Tibial artery (tissue), 4 donors: Measurements from ENCODE around the gene NEDD8.

Experiments used
- DNase-seq, 2 donors: peaks; one replicate each; pipeline ENCODE4 v3.0.0-alpha.2; 2019
- H3K27ac ChIP-seq, 2 donors: fragments of 200-600 bp; sonication (generic) in 1 of 2; 1 replicate in 1 of 2; 2 replicates in 1 of 2; pipeline ENCODE4 v1.5.1; 2018 to 2019; ENCODE audit warnings: mild to moderate bottlenecking in 1 of 2
- H3K27me3 ChIP-seq, 2 donors: fragments of 200-600 bp; sonication (generic) in 1 of 2; one replicate each; pipeline versions ENCODE4 v1.5.1 to v1.6.0; 2016 to 2019
- H3K36me3 ChIP-seq, 3 donors: fragments of 200-600 bp; sonication (generic) in 2 of 3; one replicate each; pipeline ENCODE4 v1.5.1; 2016 to 2019; ENCODE audit warnings: mild to moderate bottlenecking in 2 of 3
- H3K4me1 ChIP-seq, 4 donors: fragments of 200-600 bp; sonication (generic) in 2 of 4; 1 replicate in 3 of 4; 2 replicates in 1 of 4; pipeline ENCODE4 v1.5.1; 2016 to 2019
- H3K4me3 ChIP-seq, 2 donors: fragments of 200-600 bp; sonication (generic) in 1 of 2; 1 replicate in 1 of 2; 2 replicates in 1 of 2; pipeline ENCODE4 v1.5.1; 2018 to 2019; ENCODE audit warnings: mild to moderate bottlenecking in 2 of 2
- H3K9me3 ChIP-seq, 3 donors: fragments of 200-600 bp; sonication (generic) in 1 of 3; one replicate each; pipeline ENCODE4 v1.5.1; 2016 to 2019
- CTCF ChIP-seq, 2 experiments: fragments of 200-600 bp in 1 of 2; fragments of 450-650 bp in 1 of 2; IDR thresholded peaks; one replicate each; pipeline ENCODE4 v1.5.1; 2017 to 2019; ENCODE audit warnings: antibody characterized with exemption in 2 of 2, mild to moderate bottlenecking in 1 of 2, moderate library complexity in 1 of 2
- intact Hi-C: fragments of 100-400 bp; cut with DNase I; formaldehyde crosslinking; loops from one replicate; pipeline ENCODE4 v1.15.0; 2023; ENCODE audit warnings: low total_unique reads

NEDD8 gene

GRCh38 chr14:24255438-24255837 lies 23.3 kb upstream of the NEDD8 start:
- Histone ChIP-seq H3K27ac (no peak overlapping the region), H3K4me1 (peaks cover 0 to 13% (median 10%) of the 10 kb centered on the region in 4 donors), H3K4me3 (no peak overlapping the region), H3K27me3 (no peaks in the 10 kb centered on the region), H3K9me3 (no peaks in the 10 kb centered on the region), H3K36me3 (peaks cover 0 to 24% (median 0%) of the 10 kb centered on the region in 3 donors)
- DNase-seq = peak in 1 of 2 donors; percentile 42
- no peak for TF ChIP-seq CTCF (IDR thresholded peaks at IDR 0.05)
- intact Hi-C loops = no loop called here

- peak in 1 of 2 donors; percentile 53 for DNase-seq
- no peak for TF ChIP-seq CTCF (IDR thresholded peaks at IDR 0.05)
- Histone ChIP-seq H3K27ac (no peak overlapping the region), H3K36me3 (peaks cover 0 to 24% (median 0%) of the 10 kb centered on the region in 3 donors), H3K9me3 (no peaks in the 10 kb centered on the region), H3K27me3 (no peaks in the 10 kb centered on the region), H3K4me1 (peaks cover 0 to 13% (median 10%) of the 10 kb centered on the region in 4 donors), H3K4me3 (no peak overlapping the region)
- intact Hi-C loops = no loop called here
Observed at GRCh38 chr14:24254630-24255392, 22.6 kb upstream of the NEDD8 start.

- TF ChIP-seq CTCF (IDR thresholded peaks at IDR 0.05) = no peak
- peak in 1 of 2 donors; percentile 41 for DNase-seq
- intact Hi-C loops = no loop called here
Observed at GRCh38 chr14:24253936-24254335, 21.8 kb upstream of the NEDD8 start.

GRCh38 chr14:24252289-24253124 lies 20.3 kb upstream of the NEDD8 start:
- DNase-seq = peak in 1 of 2 donors; percentile 51
- Histone ChIP-seq H3K36me3 (peaks cover 0 to 28% (median 0%) of the 10 kb centered on the region in 3 donors), H3K27me3 (no peaks in the 10 kb centered on the region), H3K4me1 (no peaks in the 10 kb centered on the region), H3K27ac (no peak overlapping the region), H3K9me3 (no peaks in the 10 kb centered on the region), H3K4me3 (no peak overlapping the region)
- no peak for TF ChIP-seq CTCF (IDR thresholded peaks at IDR 0.05)
- intact Hi-C loops = no loop called here

More at GRCh38 chr14:24253936-24254335, 21.8 kb upstream of the NEDD8 start:
- H3K27me3 ChIP-seq = no peaks in the 10 kb centered on the region
- H3K4me3 ChIP-seq = no peak overlapping the region
- H3K4me1 ChIP-seq = peaks cover 0 to 4% (median 3%) of the 10 kb centered on the region in 4 donors
- no peak overlapping the region for H3K27ac ChIP-seq
- H3K36me3 ChIP-seq = peaks cover 0 to 28% (median 0%) of the 10 kb centered on the region in 3 donors
- no peaks in the 10 kb centered on the region for H3K9me3 ChIP-seq

GRCh38 chr14:24251880-24252288 lies 19.7 kb upstream of the NEDD8 start:
- intact Hi-C loops = no loop called here
- no peak overlapping the region for H3K27ac ChIP-seq
- no peak for TF ChIP-seq CTCF (IDR thresholded peaks at IDR 0.05)
- no peaks in the 10 kb centered on the region for H3K27me3 ChIP-seq
- H3K4me1 ChIP-seq = no peaks in the 10 kb centered on the region
- H3K36me3 ChIP-seq = peaks cover 0 to 28% (median 0%) of the 10 kb centered on the region in 3 donors
- H3K9me3 ChIP-seq = no peaks in the 10 kb centered on the region
- H3K4me3 ChIP-seq = no peak overlapping the region
- no peak for DNase-seq
